IMR-90 (cell line): ENCODE data around the gene VASN. TPM values are rescaled to one million over a fixed set of nuclear protein-coding genes. Genes with fewer than 3 reads are reported as not detected.

Experiments used
- ATAC-seq: fragments of 200-7000 bp; cut with Tn5 transposase; 2 replicates; pipeline ENCODE4 v1.9.1; 2020; ENCODE audit warnings: low read depth, mild to moderate bottlenecking, moderate library complexity
- BruUV-seq: library from RNA; stranded (reverse); fragments of 400-500 nt; replicated peaks from 2 replicates; lab custom pipeline; 2021; lab: Mats Ljungman, UMichigan
- CTCF ChIA-PET: fragments of 300-600 bp; formaldehyde crosslinking; extraction: SDS; loops from one replicate; lab custom pipeline; 2021; ENCODE audit warnings: antibody characterized with exemption; lab: Yijun Ruan, JAX
- POLR2A ChIA-PET: fragments of 300-600 bp; sonication (Branson Sonifier 250); formaldehyde crosslinking; loops from one replicate; lab custom pipeline; 2022; ENCODE audit warnings: antibody characterized with exemption; ENCODE audit not compliant: unreplicated experiment; lab: Charles Lee
- DNase-seq: peaks from one replicate; pipeline ENCODE4 v3.0.0; 2013
- H2AFZ ChIP-seq: replicated peaks from 2 replicates; pipeline ENCODE3; 2013; ENCODE audit warnings: low read length, mild to moderate bottlenecking; ENCODE audit not compliant: poor library complexity
- H2AK5ac ChIP-seq: 2 replicates; pipeline ENCODE4 v1.6.1; 2013; ENCODE audit warnings: low read depth, low read length, inconsistent platforms
- H2AK9ac ChIP-seq: replicated peaks from 2 replicates; pipeline ENCODE3; 2013; ENCODE audit warnings: mild to moderate bottlenecking, low read depth, low read length, moderate library complexity; ENCODE audit not compliant: poor library complexity
- H2BK120ac ChIP-seq: 2 replicates; pipeline ENCODE4 v1.6.1; 2013; ENCODE audit warnings: low read depth, low read length, inconsistent platforms
- H2BK15ac ChIP-seq: 3 replicates; pipeline ENCODE4 v1.6.1; 2013; ENCODE audit warnings: low read depth, low read length, inconsistent platforms
- H2BK20ac ChIP-seq: 2 replicates; pipeline ENCODE4 v1.6.1; 2013; ENCODE audit warnings: low read depth, mild to moderate bottlenecking, inconsistent platforms, low read length, moderate library complexity
- H2BK5ac ChIP-seq: 2 replicates; pipeline ENCODE4 v1.6.1; 2013; ENCODE audit warnings: mild to moderate bottlenecking, low read depth, low read length, inconsistent platforms; ENCODE audit not compliant: poor library complexity, severe bottlenecking
- H3K14ac ChIP-seq: replicated peaks from 2 replicates; pipeline ENCODE4 v1.6.1; 2013; ENCODE audit warnings: low read depth, low read length, inconsistent platforms
- H3K18ac ChIP-seq: 2 replicates; pipeline ENCODE4 v1.6.1; 2013; ENCODE audit warnings: low read depth, low read length, control low read depth
- H3K23ac ChIP-seq: 2 replicates; pipeline ENCODE4 v1.6.1; 2013; ENCODE audit warnings: low read depth, low read length, inconsistent platforms
- H3K27ac ChIP-seq: 2 replicates; pipeline ENCODE4 v1.5.1; 2013; ENCODE audit warnings: mild to moderate bottlenecking, control low read depth, low read length; ENCODE audit not compliant: insufficient read depth
- H3K27me3 ChIP-seq: 2 replicates; pipeline ENCODE4 v1.6.1; 2013; ENCODE audit warnings: low read length; ENCODE audit not compliant: control insufficient read depth, insufficient read depth
- H3K36me3 ChIP-seq: 2 replicates; pipeline ENCODE4 v1.6.1; 2013; ENCODE audit warnings: low read length, mixed read lengths; ENCODE audit not compliant: control insufficient read depth, insufficient read depth
- H3K4ac ChIP-seq: 2 replicates; pipeline ENCODE4 v1.6.1; 2013; ENCODE audit warnings: low read depth, low read length, inconsistent platforms
- H3K4me1 ChIP-seq: 2 replicates; pipeline ENCODE4 v1.6.1; 2013; ENCODE audit warnings: low read length, mixed read lengths; ENCODE audit not compliant: control insufficient read depth, insufficient read depth
- H3K4me2 ChIP-seq: 2 replicates; pipeline ENCODE4 v1.6.1; 2013; ENCODE audit warnings: low read depth, mild to moderate bottlenecking, control low read depth, low read length, moderate library complexity
- H3K4me3 ChIP-seq: 2 replicates; pipeline ENCODE4 v1.5.1; 2013; ENCODE audit warnings: low read depth, mild to moderate bottlenecking, control low read depth, low read length, moderate library complexity; ENCODE audit not compliant: insufficient read depth
- H3K56ac ChIP-seq: 2 replicates; pipeline ENCODE4 v1.6.1; 2013; ENCODE audit warnings: low read length, inconsistent platforms; ENCODE audit not compliant: insufficient read depth; ENCODE audit errors: extremely low read depth
- H3K79me1 ChIP-seq, 2 experiments: 2 replicates each; pipeline ENCODE4 v1.6.1; 2013; ENCODE audit warnings: low read length in 2 of 2, inconsistent platforms in 1 of 2, low read depth in 1 of 2
- H3K9ac ChIP-seq: 2 replicates; pipeline ENCODE4 v1.6.1; 2013; ENCODE audit warnings: low read depth, low read length, control low read depth
- H3K9me1 ChIP-seq: 2 replicates; pipeline ENCODE4 v1.6.1; 2013; ENCODE audit warnings: low read length, inconsistent platforms; ENCODE audit not compliant: insufficient read depth
- H3K9me3 ChIP-seq: 2 replicates; pipeline ENCODE4 v1.6.1; 2013; ENCODE audit warnings: low read length; ENCODE audit not compliant: control insufficient read depth, insufficient read depth
- H4K20me1 ChIP-seq: 2 replicates; pipeline ENCODE4 v1.6.1; 2013; ENCODE audit warnings: low read length, inconsistent platforms; ENCODE audit not compliant: insufficient read depth
- H4K5ac ChIP-seq: 2 replicates; pipeline ENCODE4 v1.6.1; 2013; ENCODE audit warnings: mild to moderate bottlenecking, low read depth, low read length, control low read depth
- H4K8ac ChIP-seq, 2 experiments: 2 replicates each; pipeline ENCODE4 v1.6.1; 2013; ENCODE audit warnings: low read depth in 2 of 2, low read length in 2 of 2, control low read depth in 1 of 2, inconsistent platforms in 1 of 2
- H4K91ac ChIP-seq: 2 replicates; pipeline ENCODE4 v1.6.1; 2013; ENCODE audit warnings: low read depth, low read length, inconsistent platforms; ENCODE audit not compliant: insufficient read depth
- ELK1 ChIP-seq: fragments of 150-350 bp; IDR thresholded peaks from 2 replicates; pipeline ENCODE4 v1.6.1; 2016; ENCODE audit warnings: low read depth, mild to moderate bottlenecking, low read length, moderate library complexity, borderline replicate concordance
- FOS ChIP-seq: fragments of 150-350 bp; IDR thresholded peaks from 2 replicates; pipeline ENCODE4 v1.6.1; 2016; ENCODE audit warnings: low read depth, low read length
- RFX5 ChIP-seq: IDR thresholded peaks from 2 replicates; pipeline ENCODE4 v1.8.0; 2012; ENCODE audit warnings: low read depth, mild to moderate bottlenecking, low read length, moderate library complexity
- SMC3 ChIP-seq: fragments of 150-350 bp; IDR thresholded peaks from 2 replicates; pipeline ENCODE4 v1.6.1; 2016; ENCODE audit warnings: low read depth, mild to moderate bottlenecking, antibody characterized with exemption, low read length, moderate library complexity
- USF2 ChIP-seq: fragments of 150-350 bp; IDR thresholded peaks from 2 replicates; pipeline ENCODE4 v1.6.1; 2017; ENCODE audit warnings: mild to moderate bottlenecking, antibody characterized with exemption, low read length, low read depth
- WGBS, 2 experiments: methylation state at CpG; one replicate each; pipeline versions ENCODE4 v1.1.5 to v1.1.7; 2013; ENCODE audit warnings: missing lambda C conversion rate in 2 of 2; ENCODE audit not compliant: insufficient read length in 1 of 2; ENCODE audit errors: extremely low coverage in 2 of 2; 5-methylcytosine and 5-hydroxymethylcytosine counted together
- dilution Hi-C: fragments of 300-500 bp; cut with HindIII; formaldehyde crosslinking; loops from one replicate; pipeline ENCODE4 v1.14.3; 2018; ENCODE audit warnings: low sequenced_read_pairs; ENCODE audit not compliant: unreplicated experiment
- in situ Hi-C: fragments of 300-500 bp; cut with MboI; formaldehyde crosslinking; loops from 3 replicates; pipeline ENCODE4 v1.14.3; 2019; ENCODE audit warnings: low sequenced_read_pairs, inconsistent platforms, mixed read lengths
- intact Hi-C: fragments of 100-400 bp; cut with micrococcal nuclease; formaldehyde crosslinking; loops from 2 replicates; pipeline ENCODE4 v1.10.0; 2022
- polyA plus RNA-seq, 3 experiments: library from polyadenylated mRNA; depleted of rRNA; stranded (reverse); fragments of >200 nt; gene quantifications; 2 replicates each; pipeline ENCODE4 v1.2.3, GENCODE V29; 2012; ENCODE audit warnings: low replicate concordance in 1 of 3
- total RNA-seq: library from RNA; depleted of rRNA; stranded (reverse); fragments of >200 nt; gene quantifications from 2 replicates; pipeline ENCODE4 v1.2.3, GENCODE V29; 2012

Gene VASN
- total and polyA plus RNA-seq, 2 of the 4 experiments (the other 2 are of a cell fraction) = 9.3 to 87.2 TPM

DNA sequence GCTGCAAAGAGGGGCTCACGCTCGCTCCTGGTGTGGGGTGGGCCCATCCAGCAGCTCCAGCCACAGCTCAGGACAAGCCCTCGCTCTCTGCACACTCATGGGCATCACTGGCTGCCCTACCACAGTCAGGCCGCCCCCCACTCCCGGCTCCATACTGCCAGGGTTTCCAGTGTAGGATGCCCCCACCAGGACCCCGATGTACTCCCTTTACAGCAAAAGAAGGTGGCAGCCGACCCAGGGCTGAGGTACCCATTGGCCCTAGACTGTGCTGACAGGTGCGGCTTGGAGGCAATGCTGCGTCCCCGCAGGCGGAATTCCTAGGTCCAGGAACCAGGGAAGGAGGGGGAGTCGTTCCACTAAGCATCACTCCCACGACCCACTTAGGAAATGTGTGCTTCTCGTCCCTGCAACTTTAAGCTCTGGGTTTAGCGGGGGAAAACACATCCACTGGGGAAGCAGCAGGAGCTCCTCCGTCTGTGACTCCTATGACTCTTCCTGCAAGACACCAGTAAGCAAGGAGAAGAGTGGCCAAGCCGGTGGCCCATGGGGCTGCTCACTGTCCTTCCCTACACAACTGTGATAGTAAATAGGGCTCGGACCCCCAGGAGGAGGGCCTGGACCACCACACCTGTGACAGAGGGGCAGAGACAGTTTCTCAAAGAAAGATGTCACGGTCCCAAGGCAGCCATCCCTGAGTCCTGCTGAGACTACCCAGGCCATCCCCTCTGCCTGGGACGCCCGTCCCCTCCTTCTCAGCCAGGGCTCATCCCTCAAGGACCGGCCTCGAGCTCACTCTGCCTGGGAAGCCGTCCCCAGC lies 31.7 kb downstream of the VASN start:
- dilution Hi-C loops (no loop called here), in situ Hi-C loops (no loop called here), intact Hi-C loops (loop anchor here (5.0 kb wide), 1 partner anchor 131 kb away; the partner anchor contains the start of gene TFAP4)
- Histone ChIP-seq H2BK120ac (no peak overlapping the region), H2AK9ac (peak overlapping the region; percentile 50), H3K18ac (no peak overlapping the region), H3K9me3 (no peaks in the 10 kb centered on the region), H3K4me1 (peaks cover 12% of the 10 kb centered on the region), H4K8ac (no peak overlapping the region), H3K14ac (no peak overlapping the region), H3K4me3 (no peak overlapping the region), H3K4me2 (no peak overlapping the region), H3K36me3 (peaks cover 24% of the 10 kb centered on the region), H3K79me1 (peaks cover 0 to 19% of the 10 kb centered on the region in 2 experiments; a peak in 2 of 4 replicates), H3K4ac (no peak overlapping the region), H3K56ac (no peak overlapping the region), H3K27me3 (no peaks in the 10 kb centered on the region), H2BK20ac (no peak overlapping the region), H4K20me1 (peaks cover 23% of the 10 kb centered on the region), H3K23ac (no peak overlapping the region), H2BK5ac (no peak overlapping the region), H2AK5ac (no peak overlapping the region), H4K5ac (no peak overlapping the region), H3K9me1 (peaks cover 8% of the 10 kb centered on the region), H4K91ac (no peak overlapping the region), H3K9ac (no peak overlapping the region), H2AFZ (no peak overlapping the region), H3K27ac (no peak overlapping the region), H2BK15ac (no peak overlapping the region)
- WGBS, 2 experiments = 98% methylated on average over 7 of the region's 24 CpGs; no CpG with 5 or more reads in 1 of the 2 experiments
- ChIA-PET POLR2A (no interaction called here), CTCF (interaction anchor here (0.6 to 2.0 kb wide), 21 partner anchors 8 to 213 kb away, joined by 3 to 13 read pairs (median 4); partner anchors contain the start of genes PAM16 and TFAP4)
- no peak for TF ChIP-seq SMC3
- no peak for TF ChIP-seq RFX5
- no peak for TF ChIP-seq FOS
- no peak for TF ChIP-seq USF2
- TF ChIP-seq ELK1 = no peak
- ATAC-seq (peak; percentile 2; the same call in 1 of the 2 replicates), DNase-seq (no peak)
- BruUV-seq = no TSS peak
